Measurements from ENCODE around the gene ZNRF3.

DNA sequence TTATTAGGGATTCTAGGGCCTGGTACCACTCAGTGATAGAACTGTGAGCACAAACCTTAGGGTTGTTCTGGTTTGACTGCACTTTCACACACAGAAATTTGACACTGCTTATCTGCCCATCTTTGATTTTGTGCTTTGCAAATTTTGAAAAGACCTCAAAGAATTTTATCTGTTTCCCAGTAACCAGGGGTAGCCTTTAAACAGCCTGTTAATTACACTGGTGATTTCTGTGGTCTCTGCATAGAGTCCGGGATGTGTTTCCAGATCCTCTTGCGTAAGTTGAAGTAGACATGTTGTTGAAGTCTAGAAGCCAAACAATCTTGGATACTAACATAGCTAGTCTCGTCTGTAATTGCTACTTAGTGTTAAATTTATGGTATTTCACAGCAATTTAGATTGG, 103.0 kb downstream of the ZNRF3 start:
- TF ChIP-seq CTCF (IDR thresholded peaks at IDR 0.05; ENCODE audit: low read depth, low read length): no peak
- TF ChIP-seq EZH2phosphoT487 (IDR thresholded peaks at IDR 0.05; ENCODE audit: low read depth): no peak
